ENCODE measurements around the gene TRIP11.

DNA sequence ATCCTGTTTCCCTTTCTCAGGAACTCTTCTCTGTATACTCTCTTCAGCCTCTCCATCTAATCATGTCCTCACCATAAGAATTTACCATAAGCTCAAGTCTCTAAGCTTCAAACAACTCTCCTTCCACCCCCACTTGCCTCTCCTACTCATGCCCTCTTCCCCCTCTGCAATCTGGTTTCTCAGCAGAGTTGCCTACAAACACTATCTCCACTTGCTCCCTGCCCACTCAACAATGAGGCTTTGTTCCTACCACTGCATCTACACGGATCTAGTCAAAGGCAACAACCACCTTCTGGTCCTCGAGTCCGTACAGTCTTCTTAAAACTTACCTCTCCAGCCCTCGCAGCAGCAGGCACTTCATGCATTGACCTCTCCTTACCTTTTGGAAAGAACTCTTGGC is 75.1 kb downstream of the TRIP11 start:
- TF ChIP-seq, protein P1, sequence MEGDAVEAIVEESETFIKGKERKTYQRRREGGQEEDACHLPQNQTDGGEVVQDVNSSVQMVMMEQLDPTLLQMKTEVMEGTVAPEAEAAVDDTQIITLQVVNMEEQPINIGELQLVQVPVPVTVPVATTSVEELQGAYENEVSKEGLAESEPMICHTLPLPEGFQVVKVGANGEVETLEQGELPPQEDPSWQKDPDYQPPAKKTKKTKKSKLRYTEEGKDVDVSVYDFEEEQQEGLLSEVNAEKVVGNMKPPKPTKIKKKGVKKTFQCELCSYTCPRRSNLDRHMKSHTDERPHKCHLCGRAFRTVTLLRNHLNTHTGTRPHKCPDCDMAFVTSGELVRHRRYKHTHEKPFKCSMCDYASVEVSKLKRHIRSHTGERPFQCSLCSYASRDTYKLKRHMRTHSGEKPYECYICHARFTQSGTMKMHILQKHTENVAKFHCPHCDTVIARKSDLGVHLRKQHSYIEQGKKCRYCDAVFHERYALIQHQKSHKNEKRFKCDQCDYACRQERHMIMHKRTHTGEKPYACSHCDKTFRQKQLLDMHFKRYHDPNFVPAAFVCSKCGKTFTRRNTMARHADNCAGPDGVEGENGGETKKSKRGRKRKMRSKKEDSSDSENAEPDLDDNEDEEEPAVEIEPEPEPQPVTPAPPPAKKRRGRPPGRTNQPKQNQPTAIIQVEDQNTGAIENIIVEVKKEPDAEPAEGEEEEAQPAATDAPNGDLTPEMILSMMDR (IDR thresholded peaks at IDR 0.05; ENCODE audit: low read depth, low read length): no peak
- TF ChIP-seq POLR2A (IDR thresholded peaks at IDR 0.05; ENCODE audit: extremely low read depth, insufficient read length): no peak
